ENCODE data around the gene SURF2.

- TF ChIP-seq TAF1 (IDR thresholded peaks at IDR 0.05; ENCODE audit: low read depth, low read length) (no peak), POLR2AphosphoS5 (IDR thresholded peaks at IDR 0.05; ENCODE audit: low read depth, low read length) (no peak), POLR2A (IDR thresholded peaks at IDR 0.05; ENCODE audit: low read depth, low read length) (no peak), SPI1 (IDR thresholded peaks at IDR 0.05; ENCODE audit: low read depth, low read length) (no peak), POU2F2 (IDR thresholded peaks at IDR 0.05; ENCODE audit: low read depth, low read length) (no peak), PAX5 (IDR thresholded peaks at IDR 0.05; ENCODE audit: insufficient read depth, low read length, severe bottlenecking) (no peak)
Observed at GRCh38 chr9:133396952-133397351, 40.6 kb downstream of the SURF2 start.
